Stimulated activated CD4-positive, alpha-beta T cell treated with anti-CD3 and anti-CD28 coated beads, Interleukin-4, amount 100 ng/mL, for 1 hour (primary cell): Measurements from ENCODE around the gene TLR7.

Experiments used
- DNase-seq: peaks from one replicate; pipeline ENCODE4 v3.0.0-alpha.2; 2020

TLR7 gene

DNA sequence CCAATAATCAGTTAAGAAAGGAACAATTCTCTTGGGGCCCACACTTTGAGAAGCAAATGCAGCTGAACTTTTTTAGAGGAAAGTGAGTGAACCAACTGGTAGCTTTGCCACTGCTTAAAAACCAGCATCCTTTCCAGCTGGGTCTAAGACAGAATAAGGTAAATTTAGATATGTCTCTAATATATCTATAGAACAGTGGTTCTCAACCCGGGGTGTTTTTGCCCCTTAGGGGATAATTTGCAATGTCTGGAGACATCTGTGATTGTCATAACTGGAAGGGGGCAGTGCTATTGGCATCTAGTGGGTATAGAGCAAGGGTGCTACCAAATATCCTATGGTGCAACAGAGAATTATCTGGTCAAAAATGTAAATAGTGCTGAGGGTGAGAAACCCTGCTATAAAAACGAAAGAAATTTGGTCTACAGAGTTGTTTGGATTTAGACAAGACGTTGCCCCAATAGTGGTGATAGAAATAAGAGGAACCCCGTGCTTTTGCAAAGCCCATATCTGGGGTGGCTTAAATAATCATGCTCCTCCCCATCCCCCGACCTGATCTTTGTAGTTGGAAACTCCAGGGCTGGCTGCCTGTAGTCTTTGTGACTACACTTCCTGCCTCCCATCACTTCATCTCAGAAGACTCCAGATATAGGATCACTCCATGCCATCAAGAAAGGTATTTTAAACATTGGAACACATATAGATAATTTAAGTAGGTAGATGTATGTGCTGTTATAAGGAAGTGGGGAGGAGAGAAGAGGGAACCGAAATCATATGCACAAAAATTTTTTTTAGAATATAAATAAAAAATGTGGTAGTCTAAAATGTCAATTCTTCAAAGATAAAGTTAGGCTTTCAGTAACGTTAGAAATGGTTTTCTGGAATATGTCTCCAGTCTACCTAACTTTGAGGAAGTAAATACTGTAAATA, at the start of gene TLR7:
Gene TLR7 (plus strand): TSS at position 622 of the 927 bp plus-strand sequence. CDS start 507 bp downstream, outside the sequence.
- DNase-seq: no peak

- DNase-seq: no peak
These were observed 49.3 kb upstream of the TLR7 start for GRCh38 chrX:12817528-12817927.

DNA sequence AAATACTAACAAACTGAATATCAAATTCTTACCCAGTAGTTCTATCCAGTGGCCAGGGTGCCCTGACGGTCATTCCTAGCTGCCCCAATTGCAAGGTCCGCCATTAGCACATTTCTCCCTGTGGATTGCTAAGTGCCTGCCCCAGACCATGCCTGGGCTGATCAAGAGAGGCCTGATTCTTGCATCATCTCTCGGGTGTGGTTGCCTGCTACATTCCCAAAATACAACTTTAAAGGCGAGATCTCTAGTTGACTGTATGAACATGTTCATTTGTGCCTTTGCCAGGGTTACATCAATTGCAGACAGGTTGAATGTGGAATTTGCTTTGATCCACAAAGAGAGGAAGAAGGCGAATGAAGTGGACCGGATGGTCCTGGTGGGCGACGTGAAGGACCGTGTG, 47.6 kb upstream of the TLR7 start:
- DNase-seq: no peak

- no peak for DNase-seq
These were observed 46.1 kb upstream of the TLR7 start for GRCh38 chrX:12820737-12821136.

GRCh38 chrX:12824944-12825343, 41.9 kb upstream of the TLR7 start:
- DNase-seq: no peak

DNA sequence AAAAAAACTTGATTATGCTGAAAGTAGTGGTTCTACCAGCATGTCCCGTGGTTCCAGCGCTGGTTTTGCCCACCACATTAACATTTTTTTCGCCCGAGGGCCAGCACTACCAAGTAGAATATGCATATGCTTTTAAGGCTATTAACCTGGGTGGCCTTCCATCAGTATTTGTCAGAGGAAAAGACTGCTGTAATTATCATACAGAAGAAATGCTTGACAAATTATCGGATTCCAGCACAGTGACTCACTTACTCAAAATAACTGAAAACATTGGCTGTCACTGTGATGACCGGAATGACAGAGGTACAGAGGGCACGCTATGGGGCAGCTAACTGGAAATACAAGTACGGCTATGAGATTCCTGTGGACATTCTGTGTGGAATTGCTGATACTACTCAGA, 41.1 kb upstream of the TLR7 start:
- DNase-seq: no peak

DNA sequence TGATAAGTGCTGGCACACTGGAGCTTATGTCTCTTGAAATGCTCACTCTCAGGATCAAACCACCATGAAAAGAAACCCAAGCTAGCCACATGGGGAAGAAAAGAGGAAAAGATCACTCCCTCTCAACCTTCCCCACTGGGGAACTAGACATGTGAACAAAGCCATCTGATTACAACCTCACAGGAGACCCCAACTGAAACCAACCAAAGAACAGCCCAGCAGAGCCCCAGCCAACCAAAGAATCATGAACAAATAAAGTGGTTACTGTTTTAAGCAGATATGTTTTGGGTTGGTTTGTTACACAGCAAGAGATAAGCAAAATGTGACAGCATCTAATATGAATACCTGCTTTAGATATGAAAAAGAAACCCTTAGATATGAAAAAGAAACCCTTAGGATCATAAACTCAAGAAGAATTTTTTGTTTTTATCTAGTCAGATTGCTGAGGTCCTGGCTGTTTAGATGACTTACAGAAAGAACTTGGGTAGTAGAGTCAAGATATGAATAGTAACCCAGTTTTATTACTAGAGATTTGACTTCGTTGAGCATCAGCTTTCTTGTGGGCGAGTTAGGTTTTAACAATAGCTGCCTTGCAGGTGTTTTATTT, 23.7 kb upstream of the TLR7 start:
- DNase-seq: no peak

GRCh38 chrX:12843668-12844279, 23.1 kb upstream of the TLR7 start:
- no peak for DNase-seq

GRCh38 chrX:12844319-12844718, 22.6 kb upstream of the TLR7 start:
- no peak for DNase-seq

DNA sequence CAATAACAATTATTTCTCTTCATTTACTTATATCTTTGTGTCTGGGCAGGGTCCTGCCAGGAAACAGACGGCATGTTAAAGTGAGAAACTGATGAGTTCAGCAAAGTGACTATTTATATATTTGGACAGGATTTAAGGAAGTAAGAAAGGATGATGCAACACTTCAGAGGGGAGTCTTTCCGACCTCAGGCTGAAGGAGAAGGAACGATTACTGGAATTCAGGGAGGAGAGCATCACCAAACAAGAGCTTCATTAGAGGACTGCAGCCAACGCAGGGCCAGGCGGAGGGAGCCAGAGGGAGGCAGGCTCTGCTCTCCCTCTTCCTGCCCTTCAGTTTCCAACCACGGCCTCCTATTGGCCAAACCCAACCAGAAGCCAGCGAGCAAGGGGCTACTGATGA, 1.5 kb upstream of the TLR7 start:
- DNase-seq: no peak

DNA sequence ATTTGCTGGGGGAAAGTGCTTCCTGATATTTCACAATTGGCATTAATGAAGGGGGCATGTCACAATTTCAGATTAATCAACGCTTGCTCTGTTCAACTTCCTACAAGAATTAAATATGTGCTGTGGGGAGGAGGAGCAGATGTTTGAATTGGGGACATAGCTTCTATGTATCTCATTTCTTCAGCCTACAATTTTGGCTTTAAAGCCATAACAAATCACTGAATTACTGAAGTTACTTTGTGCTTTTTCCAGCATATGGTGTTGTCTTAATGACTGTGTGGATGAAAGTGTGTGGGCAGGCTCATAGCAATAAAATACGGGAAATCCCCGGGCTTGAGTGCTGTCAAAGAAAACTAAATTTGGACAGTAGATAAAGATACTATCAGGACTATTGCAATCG, 813 bp downstream of the TLR7 start:
- no peak for DNase-seq

DNA sequence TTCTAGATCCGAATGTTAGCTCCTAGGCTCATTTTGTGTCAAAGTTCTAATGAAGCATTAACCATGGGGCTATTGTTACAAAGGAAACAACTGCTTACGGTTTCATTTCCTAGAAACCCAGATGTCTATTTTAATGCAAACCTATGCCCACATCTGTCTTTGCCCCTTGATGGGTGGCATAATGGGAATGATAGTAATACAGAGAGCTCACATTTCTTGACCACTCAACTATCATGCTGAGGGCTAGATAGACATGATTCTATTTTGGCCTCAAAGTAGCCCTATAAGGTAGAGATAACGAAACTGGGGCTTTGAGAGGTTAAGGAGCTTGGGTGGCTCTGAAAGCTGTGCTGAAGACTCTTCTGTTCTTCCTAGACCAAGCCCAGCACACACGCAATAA, 1.9 kb downstream of the TLR7 start:
- no peak for DNase-seq

GRCh38 chrX:12871257-12871656, 4.4 kb downstream of the TLR7 start:
- no peak for DNase-seq

- no peak for DNase-seq
These were observed 5.9 kb downstream of the TLR7 start for GRCh38 chrX:12872741-12873140.

DNA sequence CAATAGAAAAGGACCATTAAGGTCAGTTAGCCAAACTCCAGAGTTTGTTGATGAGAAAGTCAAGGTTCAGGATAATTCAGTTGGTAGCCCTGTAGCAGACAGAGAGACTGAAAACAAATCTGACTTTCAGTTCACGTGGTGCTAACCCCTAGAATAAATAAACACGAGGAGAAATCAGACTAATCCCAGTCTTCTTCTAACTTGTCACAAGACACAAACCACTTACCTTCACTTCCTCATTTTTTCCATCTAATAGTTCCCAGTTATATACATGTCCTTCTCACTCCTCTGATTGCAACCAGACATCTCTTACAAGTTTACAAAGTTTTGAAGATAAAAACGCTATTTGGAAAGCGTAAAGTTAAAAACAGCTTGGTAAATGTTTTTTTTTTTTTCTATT, 7.7 kb downstream of the TLR7 start:
- no peak for DNase-seq

DNA sequence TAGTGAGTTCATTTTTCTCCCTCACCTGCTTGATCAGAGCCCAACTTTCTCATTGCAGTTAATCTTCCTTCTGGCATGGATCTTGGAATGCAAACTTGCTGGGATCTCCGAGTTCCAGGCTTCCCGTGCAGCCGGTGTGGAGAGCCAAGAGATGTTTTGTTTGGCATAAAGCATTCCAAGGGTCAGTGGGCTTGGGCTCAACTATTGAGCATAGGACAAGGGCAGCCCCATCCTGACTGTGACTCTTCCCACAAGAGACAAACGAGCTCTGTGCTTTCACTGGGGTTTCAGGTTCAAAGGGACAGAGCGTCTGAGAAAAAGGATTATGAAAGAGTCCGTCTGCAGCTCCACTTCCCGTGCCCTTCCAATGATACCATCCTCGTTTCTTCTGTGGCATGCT, 10.5 kb downstream of the TLR7 start:
- no peak for DNase-seq

DNA sequence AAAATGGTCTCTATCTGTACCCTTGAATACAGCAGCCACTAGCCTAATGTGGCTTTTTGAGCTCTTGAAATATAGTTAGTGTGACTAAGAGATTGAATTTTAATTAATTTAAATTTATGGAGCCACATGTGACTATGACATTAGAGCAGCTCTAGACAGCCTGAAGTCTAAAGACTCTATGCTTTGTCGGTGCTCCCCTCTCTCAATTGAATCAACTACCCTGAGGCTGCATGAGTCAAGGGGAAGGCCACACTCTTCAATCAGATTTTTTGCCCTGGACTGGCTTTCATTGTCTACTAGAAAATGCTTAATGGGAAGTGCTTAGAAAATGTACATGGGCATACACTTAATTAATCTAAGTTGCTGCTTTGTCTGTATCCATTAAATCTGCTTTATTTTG, 11.7 kb downstream of the TLR7 start:
- no peak for DNase-seq

GRCh38 chrX:12881914-12882313, 15.0 kb downstream of the TLR7 start:
- no peak for DNase-seq

DNA sequence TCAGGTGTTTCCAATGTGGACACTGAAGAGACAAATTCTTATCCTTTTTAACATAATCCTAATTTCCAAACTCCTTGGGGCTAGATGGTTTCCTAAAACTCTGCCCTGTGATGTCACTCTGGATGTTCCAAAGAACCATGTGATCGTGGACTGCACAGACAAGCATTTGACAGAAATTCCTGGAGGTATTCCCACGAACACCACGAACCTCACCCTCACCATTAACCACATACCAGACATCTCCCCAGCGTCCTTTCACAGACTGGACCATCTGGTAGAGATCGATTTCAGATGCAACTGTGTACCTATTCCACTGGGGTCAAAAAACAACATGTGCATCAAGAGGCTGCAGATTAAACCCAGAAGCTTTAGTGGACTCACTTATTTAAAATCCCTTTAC, 18.6 kb downstream of the TLR7 start:
- no peak for DNase-seq

- DNase-seq: no peak
These were observed 19.7 kb downstream of the TLR7 start for GRCh38 chrX:12886545-12886944.

- DNase-seq: no peak
These were observed 20.3 kb downstream of the TLR7 start for GRCh38 chrX:12887141-12887540.

DNA sequence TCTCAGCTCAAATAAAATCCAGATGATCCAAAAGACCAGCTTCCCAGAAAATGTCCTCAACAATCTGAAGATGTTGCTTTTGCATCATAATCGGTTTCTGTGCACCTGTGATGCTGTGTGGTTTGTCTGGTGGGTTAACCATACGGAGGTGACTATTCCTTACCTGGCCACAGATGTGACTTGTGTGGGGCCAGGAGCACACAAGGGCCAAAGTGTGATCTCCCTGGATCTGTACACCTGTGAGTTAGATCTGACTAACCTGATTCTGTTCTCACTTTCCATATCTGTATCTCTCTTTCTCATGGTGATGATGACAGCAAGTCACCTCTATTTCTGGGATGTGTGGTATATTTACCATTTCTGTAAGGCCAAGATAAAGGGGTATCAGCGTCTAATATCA, 20.9 kb downstream of the TLR7 start:
- no peak for DNase-seq

GRCh38 chrX:12890467-12890866, 23.6 kb downstream of the TLR7 start:
- DNase-seq: no peak

DNA sequence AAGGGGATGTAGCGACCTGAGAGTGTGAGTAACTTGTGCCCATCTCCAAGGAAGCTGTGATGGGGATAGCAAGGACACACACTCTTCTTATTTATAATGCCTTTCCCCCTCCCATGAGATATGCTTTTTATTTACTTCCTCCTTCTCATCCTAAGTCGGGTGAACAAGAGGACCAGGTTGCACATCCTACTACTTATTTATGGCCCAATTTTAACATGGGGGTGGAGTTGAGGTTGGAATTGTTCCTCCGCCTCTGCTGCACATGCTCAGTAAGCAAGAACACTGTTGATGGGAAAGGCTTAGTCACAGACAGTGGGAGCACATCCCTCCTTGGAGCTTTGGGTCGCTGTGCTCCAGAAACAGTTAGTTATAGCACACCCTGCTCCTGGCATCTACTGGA, 24.3 kb downstream of the TLR7 start:
- no peak for DNase-seq
